ENCODE data around the gene ZSCAN25.

ZSCAN25 gene

DNA sequence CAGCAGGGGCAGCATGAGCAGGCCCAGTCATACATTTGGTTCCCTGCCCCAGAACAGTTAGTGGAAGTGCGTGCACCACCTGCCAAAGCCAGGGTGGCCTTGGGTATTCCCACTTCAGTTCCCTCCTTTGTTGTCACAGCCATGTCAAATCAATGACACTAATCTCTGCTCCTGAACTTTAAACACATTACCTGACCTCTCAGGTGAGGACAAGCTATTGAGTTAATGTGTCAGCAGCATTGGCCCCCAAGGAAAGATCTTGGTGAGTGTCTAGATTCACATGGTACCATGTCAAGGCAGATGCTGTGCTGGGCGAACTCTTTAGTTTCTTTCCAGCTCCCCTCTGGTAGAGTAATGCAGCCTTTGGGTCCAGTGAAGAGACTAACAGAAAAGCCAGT is 60.9 kb downstream of the ZSCAN25 start:
- Mint-ChIP-seq H3K4me1 (ENCODE audit: low read depth) (peaks cover 23% of the 10 kb centered on the region), H3K36me3 (ENCODE audit: low read depth) (peaks cover 7% of the 10 kb centered on the region), H3K27ac (no peak overlapping the region), H3K27me3 (no peaks in the 10 kb centered on the region), H3K9me3 (no peaks in the 10 kb centered on the region), H3K4me3 (no peak overlapping the region)
- no peak for DNase-seq

DNA sequence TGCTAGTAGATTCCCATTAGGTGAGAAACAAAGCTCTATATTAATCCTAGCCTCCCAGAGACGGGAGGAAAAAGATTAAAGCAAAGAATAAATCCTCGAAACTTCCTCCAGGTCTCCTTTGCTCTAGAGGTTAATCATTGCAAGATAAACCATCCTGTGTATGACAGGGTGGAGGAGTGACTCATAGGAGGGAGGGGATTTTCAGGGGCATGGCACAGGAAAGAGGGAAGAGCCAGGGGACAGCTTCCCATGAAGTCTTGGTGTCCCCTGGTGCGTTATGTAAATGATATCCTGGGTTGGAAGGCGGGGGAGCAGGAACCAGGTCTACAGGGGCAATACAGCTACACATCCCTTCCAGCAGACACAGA is 62.3 kb downstream of the ZSCAN25 start:
- H3K4me1 Mint-ChIP-seq (ENCODE audit: low read depth) = peaks cover 21% of the 10 kb centered on the region
- H3K36me3 Mint-ChIP-seq (ENCODE audit: low read depth) = peaks cover 8% of the 10 kb centered on the region
- H3K27me3 Mint-ChIP-seq = no peaks in the 10 kb centered on the region
- no peaks in the 10 kb centered on the region for H3K9me3 Mint-ChIP-seq
- DNase-seq = no peak
- no peak overlapping the region for H3K27ac Mint-ChIP-seq
- H3K4me3 Mint-ChIP-seq = no peak overlapping the region

DNA sequence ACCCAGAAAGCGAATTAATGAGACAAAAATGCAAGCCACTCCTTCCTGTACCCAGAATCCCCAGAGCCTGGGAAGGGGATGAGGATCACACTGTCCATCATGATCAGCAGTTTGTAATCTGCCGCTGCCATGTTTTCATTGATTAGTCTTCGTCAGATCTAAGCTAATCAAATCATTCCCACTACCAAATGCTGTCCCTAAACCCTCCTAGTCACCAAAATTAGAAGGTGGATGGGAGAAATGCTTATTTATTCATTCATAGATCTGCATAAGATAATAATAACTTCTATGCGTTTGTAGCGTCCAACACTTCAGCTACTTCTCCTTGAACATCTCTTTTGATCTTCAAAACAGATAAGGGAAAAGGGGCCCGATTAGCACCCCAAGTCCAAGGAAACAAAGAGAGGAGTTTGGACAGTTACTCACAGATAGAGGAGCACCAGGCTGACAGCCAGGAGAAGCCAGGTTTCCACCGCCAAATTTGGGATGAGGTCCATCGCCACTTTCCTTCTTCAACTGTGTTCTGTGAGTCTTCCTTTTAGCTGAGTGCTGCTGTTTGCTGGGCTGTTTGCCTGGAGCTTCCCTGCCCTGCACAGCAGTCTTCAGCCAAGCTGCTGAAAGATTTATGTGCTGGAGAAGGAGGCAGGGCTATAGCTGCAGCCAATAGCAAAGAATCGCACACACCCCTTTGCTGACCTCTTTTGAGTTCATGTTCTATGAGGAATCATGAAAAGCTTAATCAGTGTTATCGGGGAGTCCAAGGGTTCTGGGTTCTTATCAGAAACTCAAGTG is 62.9 kb downstream of the ZSCAN25 start, which contains the start of gene CYP3A5:
TSS of gene CYP3A5 (minus strand) at position 597 of the 792 bp plus-strand sequence. CDS start at position 497, 100 bp downstream.
- Mint-ChIP-seq H3K4me3 (no peak within 1 kb of the TSS), H3K36me3 (ENCODE audit: low read depth) (peaks cover 8% of the 10 kb centered on the region), H3K27me3 (no peaks in the 10 kb centered on the region), H3K4me1 (ENCODE audit: low read depth) (peaks cover 17% of the 10 kb centered on the region), H3K9me3 (no peaks in the 10 kb centered on the region), H3K27ac (no peak within 1 kb of the TSS)
- DNase-seq = no peak
